Measurements from ENCODE around the gene PARP12.

- no peak for TF ChIP-seq CTCF (IDR thresholded peaks at IDR 0.05; ENCODE audit: borderline replicate concordance, extremely low read depth, low read length, poor library complexity, severe bottlenecking)
- TF ChIP-seq EZH2 (IDR thresholded peaks at IDR 0.05; ENCODE audit: borderline replicate concordance, low read depth, low read length, severe bottlenecking): no peak
Measured at GRCh38 chr7:140010194-140010895, 52.4 kb downstream of the PARP12 start.
